Left renal cortex interstitium (tissue), 4 donors: Measurements from ENCODE around the gene RTKN. TPM values are rescaled to one million over a fixed set of nuclear protein-coding genes. Genes with fewer than 3 reads are reported as not detected.

ENCODE experiments used
- DNase-seq, 4 donors: peaks; one replicate each; pipeline ENCODE4 v3.0.0-alpha.2; 2013; ENCODE audit warnings: low read depth in 4 of 4, low spot score in 2 of 4, missing footprints in 1 of 4
- polyA plus RNA-seq, 4 donors: library from polyadenylated mRNA; unstranded; fragments of 120-200 nt; gene quantifications; one replicate each; pipeline ENCODE4 v1.2.1, GENCODE V29; 2013; ENCODE audit not compliant: insufficient read length in 4 of 4

The RTKN gene
- polyA plus RNA-seq, 4 donors: 53.7 to 94.5 (median 76.7) TPM

DNA sequence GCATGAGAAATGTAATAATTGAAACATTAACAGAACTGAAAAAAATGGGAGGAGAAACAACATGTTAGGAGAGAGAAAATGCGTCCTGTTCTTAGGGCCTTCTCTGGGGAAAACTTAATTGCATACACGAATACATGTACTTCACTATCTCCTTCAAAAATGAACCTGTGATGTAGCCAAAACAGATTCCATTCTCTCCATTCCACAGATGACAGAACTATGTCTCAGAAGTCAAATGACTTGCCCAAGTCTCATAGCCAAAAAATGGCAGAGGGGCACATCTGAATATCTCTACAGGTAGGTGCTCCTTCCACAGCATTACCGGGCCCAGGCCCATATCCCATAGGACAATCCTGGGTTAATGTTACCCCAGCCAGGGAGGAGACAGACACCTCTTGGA is 57.7 kb downstream of the RTKN start:
- no peak for DNase-seq

DNA sequence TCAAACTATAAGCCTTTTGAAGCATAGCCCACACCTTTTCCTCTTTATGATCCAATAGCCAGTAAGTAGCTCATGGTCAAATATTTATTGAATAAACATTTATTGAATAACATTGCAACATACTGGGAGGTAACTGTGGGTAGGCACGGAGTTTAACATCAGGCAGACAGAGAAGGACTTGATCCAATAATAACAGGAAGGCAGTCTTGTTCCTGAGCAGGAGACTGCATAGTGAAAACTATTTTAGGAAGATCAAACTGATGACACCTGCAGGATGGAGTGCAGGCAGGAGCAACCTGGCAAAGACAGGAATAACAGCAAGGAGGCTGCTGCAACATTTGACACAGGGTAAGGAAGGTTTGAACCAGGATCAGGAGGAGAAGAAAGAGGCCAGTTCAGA is 58.5 kb downstream of the RTKN start:
- DNase-seq: no peak

DNA sequence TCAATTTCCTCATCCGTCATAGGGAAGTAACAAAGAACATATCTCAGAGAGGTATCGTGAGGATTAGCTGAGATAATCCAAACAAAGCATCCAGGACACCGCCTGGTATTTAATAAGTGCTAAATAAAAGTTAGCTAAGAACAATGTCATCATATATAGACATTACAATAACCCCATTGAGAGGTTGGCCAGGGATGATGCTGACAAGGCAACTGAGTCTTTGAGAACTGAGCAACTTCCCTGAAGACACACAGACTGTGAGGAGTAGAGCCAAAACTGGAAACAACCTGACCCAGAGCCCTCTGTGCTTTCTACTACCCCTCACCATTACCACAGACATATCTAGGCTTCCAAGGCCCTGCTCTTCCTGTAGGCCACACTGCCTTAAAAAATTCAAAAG is 60.0 kb downstream of the RTKN start:
- DNase-seq: no peak

DNA sequence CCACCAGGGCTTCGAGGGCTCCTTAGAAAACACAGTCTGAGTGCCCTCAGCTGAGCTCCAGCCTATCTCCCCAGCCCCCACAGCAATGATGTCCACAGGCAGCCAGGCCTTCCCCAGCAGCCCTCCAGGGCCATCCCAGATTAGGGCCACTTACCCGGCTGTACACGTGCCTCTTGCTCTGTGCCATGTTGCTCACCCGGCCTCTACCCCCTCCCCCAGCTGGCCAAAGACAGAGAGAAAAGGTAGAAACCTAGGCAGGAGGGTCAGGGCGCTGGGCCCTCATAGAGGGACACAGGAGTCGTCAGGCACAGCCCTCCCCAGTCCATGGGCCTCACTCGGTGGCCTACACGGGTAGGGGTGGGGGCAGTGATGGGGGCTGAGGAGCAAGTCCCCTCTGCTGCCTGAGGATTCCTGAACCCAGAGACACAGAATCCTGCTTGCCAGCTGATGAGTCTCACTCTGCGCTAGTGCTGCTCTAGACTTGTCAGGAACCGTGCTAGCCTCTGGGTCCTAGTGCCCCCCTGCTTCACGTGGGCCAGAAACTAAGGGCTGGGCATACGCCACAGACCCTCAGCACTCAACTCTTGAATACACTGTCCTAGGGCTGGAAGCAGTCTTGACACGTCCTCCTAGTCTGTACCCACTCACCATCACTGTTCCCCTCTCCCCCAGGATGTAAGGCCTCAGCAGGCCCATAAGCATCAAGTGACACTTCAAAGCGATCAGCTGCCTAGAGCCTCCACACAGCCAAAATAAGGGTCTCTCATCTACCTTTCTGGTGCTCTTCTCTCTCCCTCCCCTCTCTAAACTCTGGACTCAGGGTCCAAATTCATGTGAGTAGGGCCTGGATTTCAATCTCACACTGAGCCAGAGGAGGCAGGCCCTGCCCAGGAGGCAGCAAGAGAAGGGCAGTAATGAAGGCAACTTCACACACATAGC is 61.6 kb downstream of the RTKN start, which contains the start of gene DCTN1:
TSS of gene DCTN1 (minus strand) at position 461 of the 939 bp plus-strand sequence. CDS start at position 187, 274 bp downstream.
- peak in 2 of 4 donors; percentile 20 to 58 for DNase-seq

DNA sequence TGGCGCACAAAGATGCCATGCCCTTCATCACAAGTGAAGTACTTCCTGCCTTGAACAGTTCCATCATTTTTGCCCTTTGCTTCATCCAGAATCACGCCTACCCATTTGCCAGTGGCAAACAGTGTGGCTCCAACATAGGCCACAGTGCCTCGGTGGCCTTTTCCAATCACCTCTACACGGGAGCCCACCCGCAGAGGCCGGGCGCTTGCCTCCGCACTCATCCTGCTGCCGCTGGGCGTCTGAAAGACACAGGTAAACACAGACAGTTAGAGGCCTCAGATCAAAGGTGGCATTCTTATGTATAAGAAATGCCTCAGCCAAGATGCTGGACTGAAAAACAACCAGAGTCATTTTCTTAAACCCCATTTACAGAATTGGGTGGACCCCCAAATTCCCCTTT is 63.7 kb downstream of the RTKN start:
- DNase-seq: no peak

DNA sequence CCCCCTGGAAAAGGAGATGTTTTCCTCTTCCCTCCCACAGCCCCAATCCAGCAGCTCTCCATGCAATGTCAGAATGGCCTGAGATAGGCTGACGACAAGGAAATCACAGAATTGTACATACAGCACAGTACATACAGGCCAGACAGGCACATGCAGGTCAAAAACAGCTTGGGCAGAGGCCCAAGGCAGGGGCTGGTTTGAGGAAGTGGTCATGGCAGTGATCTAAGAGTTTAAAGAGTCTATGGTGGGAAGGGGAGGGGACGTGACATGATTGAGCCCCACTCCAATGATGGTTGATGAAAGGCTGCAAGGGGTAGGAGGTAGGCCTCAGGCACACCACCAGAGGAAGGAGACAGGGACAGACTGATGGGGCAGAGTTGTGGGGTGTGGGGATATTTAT is 65.9 kb downstream of the RTKN start:
- DNase-seq: no peak

Other genes with a start within 250 kb of the RTKN start
- 10 to 100 TPM; 23.3 to 30.1 (median 26.9) TPM for gene MTHFD2, start 243.3 kb downstream of the RTKN start, polyA plus RNA-seq
- 1 to 10 TPM; 1.8 to 4.6 (median 3.1) TPM for gene SLC4A5, start 98.5 kb downstream of the RTKN start, polyA plus RNA-seq
- 100 to 1,000 TPM; 134 to 178 (median 153) TPM for gene DCTN1, start 61.6 kb downstream of the RTKN start, polyA plus RNA-seq
- 1 to 10 TPM; 5.6 to 8.7 (median 8.2) TPM for gene C2orf81, start 20.3 kb downstream of the RTKN start, polyA plus RNA-seq
- 10 to 100 TPM; 38.4 to 46.7 (median 40.8) TPM for gene WDR54, start 20.2 kb downstream of the RTKN start, polyA plus RNA-seq
- 10 to 100 TPM; 25.2 to 40.9 (median 25.9) TPM for gene INO80B, start 13.2 kb upstream of the RTKN start, polyA plus RNA-seq
- 100 to 1,000 TPM in 3 of 4 donors, 10 to 100 TPM in 1; 99.5 to 129 (median 123) TPM for gene WBP1, start 16.5 kb upstream of the RTKN start, polyA plus RNA-seq
- 10 to 100 TPM; 47.2 to 60.8 (median 52.2) TPM for gene MOGS, start 23.4 kb upstream of the RTKN start, polyA plus RNA-seq
- 10 to 100 TPM; 40.6 to 86.2 (median 54.7) TPM for gene MRPL53, start 30.7 kb upstream of the RTKN start, polyA plus RNA-seq
- 10 to 100 TPM in 3 of 4 donors, 1 to 10 TPM in 1; 8.5 to 19.7 (median 13.4) TPM for gene CCDC142, start 41.1 kb upstream of the RTKN start, polyA plus RNA-seq
- 10 to 100 TPM; 24.1 to 43.7 (median 33.2) TPM for gene TTC31, start 41.1 kb upstream of the RTKN start, polyA plus RNA-seq
- 1 to 10 TPM; 2.2 to 7.0 (median 3.2) TPM for gene LBX2, start 57.7 kb upstream of the RTKN start, polyA plus RNA-seq
- gene PCGF1, start 65.8 kb upstream of the RTKN start, polyA plus RNA-seq: 10 to 100 TPM; 26.4 to 33.3 (median 28.9) TPM
- gene TLX2, start 72.5 kb upstream of the RTKN start, polyA plus RNA-seq: under 1 TPM in 2 of 4 donors, not detected in 2; 0.13 to 0.14 TPM
- gene DQX1, start 84.3 kb upstream of the RTKN start, polyA plus RNA-seq: under 1 TPM; 0.32 to 0.63 (median 0.41) TPM
- 100 to 1,000 TPM in 3 of 4 donors, 10 to 100 TPM in 1; 88.8 to 136 (median 106) TPM for gene AUP1, start 87.8 kb upstream of the RTKN start, polyA plus RNA-seq
- gene HTRA2, start 88.0 kb upstream of the RTKN start, polyA plus RNA-seq: 10 to 100 TPM; 33.6 to 36.9 (median 35.0) TPM
- gene LOXL3, start 112.0 kb upstream of the RTKN start, polyA plus RNA-seq: 10 to 100 TPM in 3 of 4 donors, 1 to 10 TPM in 1; 9.7 to 12.4 (median 10.7) TPM
- 10 to 100 TPM in 2 of 4 donors, 1 to 10 TPM in 2; 8.3 to 11.1 (median 10.2) TPM for gene DOK1, start 112.8 kb upstream of the RTKN start, polyA plus RNA-seq
- 1 to 10 TPM in 2 of 4 donors, under 1 TPM in 2; 0.43 to 1.5 (median 0.98) TPM for gene M1AP, start 206.4 kb upstream of the RTKN start, polyA plus RNA-seq
- gene SEMA4F, start 212.3 kb upstream of the RTKN start, polyA plus RNA-seq: 1 to 10 TPM; 6.6 to 8.5 (median 7.6) TPM